ENCODE results near the gene KMT2C. TPM values are rescaled to one million over a fixed set of nuclear protein-coding genes. Genes with fewer than 3 reads are reported as not detected.
"Not testable (repeated sequence)": the region's sequence is repeated elsewhere in the genome, so short reads cannot be mapped to it uniquely, and the experiment has no call there.

KMT2C gene
- total and polyA plus RNA-seq, 10 of the 15 experiments (the other 5 are each of a cell fraction or from before 2014, with no cell fraction given) = 3.3 to 45.2 (median 19.2) TPM

DNA sequence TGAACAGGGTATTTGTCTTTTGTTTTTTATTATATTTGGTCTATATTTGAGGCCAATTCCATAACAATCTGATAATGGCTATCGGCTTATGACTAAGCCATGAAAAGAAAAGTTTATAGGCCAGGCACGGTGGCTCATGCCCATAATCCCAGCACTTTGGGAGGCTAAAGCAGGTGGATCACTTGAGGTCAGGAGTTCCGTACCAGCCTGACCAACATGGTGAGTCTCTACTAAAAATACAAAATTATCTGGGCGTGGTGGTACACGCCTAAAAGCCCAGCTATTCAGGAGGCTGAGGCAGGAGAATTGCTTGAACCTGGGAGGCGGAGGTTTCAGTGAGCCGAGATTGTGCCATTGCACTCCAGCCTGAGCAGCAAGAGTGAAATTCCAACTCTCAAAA is 227.0 kb downstream of the KMT2C start:
- H2AFZ ChIP-seq (ENCODE audit: control insufficient read depth, low read depth, low read length); in situ Hi-C loops (cut with MboI); CTCF ChIA-PET; DNase-seq (ENCODE audit: low read depth, low spot score); POLR2A ChIA-PET; RAD21 ChIA-PET (ENCODE audit: unreplicated experiment); intact Hi-C loops (cut with micrococcal nuclease; ENCODE audit: unreplicated experiment); H3K36me3 ChIP-seq (ENCODE audit: control insufficient read depth in 2 of 2, insufficient read depth in 2 of 2, low read length in 1 of 2); H3K79me2 ChIP-seq (ENCODE audit: control insufficient read depth, insufficient read depth, low read length); FAIRE-seq; H3K9ac ChIP-seq (ENCODE audit: control insufficient read depth, insufficient read depth, low read length); H3K4me2 ChIP-seq (ENCODE audit: control insufficient read depth, insufficient read depth); H3K27me3 ChIP-seq (replicated peaks in 1 of 2; ENCODE audit: control insufficient read depth in 2 of 2, insufficient read depth in 2 of 2, low read length in 1 of 2); H4K20me1 ChIP-seq (ENCODE audit: control insufficient read depth, insufficient read depth); ATAC-seq; H3K9me3 ChIP-seq (replicated peaks; ENCODE audit: control insufficient read depth, insufficient read depth, low read length); H3K27ac ChIP-seq (ENCODE audit: control insufficient read depth, insufficient read depth); SMC1A ChIA-PET (ENCODE audit: uncharacterized antibody, unreplicated experiment); H3K4me3 ChIP-seq; H3K4me1 ChIP-seq (ENCODE audit: control insufficient read depth, insufficient read depth, low read length); BruUV-seq (replicated peaks): not testable (repeated sequence)
- 97% methylated on average over 7 of the region's 7 CpGs for WGBS (ENCODE audit: insufficient coverage, insufficient replicate concordance, low lambda C conversion rate, missing lambda C conversion rate)

- H3K79me2 ChIP-seq (ENCODE audit: control insufficient read depth, insufficient read depth, low read length); H3K9me3 ChIP-seq (replicated peaks; ENCODE audit: control insufficient read depth, insufficient read depth, low read length); H3K4me3 ChIP-seq; H4K20me1 ChIP-seq (ENCODE audit: control insufficient read depth, insufficient read depth); H3K27me3 ChIP-seq (replicated peaks in 1 of 2; ENCODE audit: control insufficient read depth in 2 of 2, insufficient read depth in 2 of 2, low read length in 1 of 2); H3K36me3 ChIP-seq (ENCODE audit: control insufficient read depth in 2 of 2, insufficient read depth in 2 of 2, low read length in 1 of 2); intact Hi-C loops (cut with micrococcal nuclease; ENCODE audit: unreplicated experiment); ATAC-seq; H3K27ac ChIP-seq (ENCODE audit: control insufficient read depth, insufficient read depth); H3K9ac ChIP-seq (ENCODE audit: control insufficient read depth, insufficient read depth, low read length); BruUV-seq (replicated peaks); in situ Hi-C loops (cut with MboI); DNase-seq (ENCODE audit: low read depth, low spot score); CTCF ChIA-PET; RAD21 ChIA-PET (ENCODE audit: unreplicated experiment); FAIRE-seq; H3K4me2 ChIP-seq (ENCODE audit: control insufficient read depth, insufficient read depth); H3K4me1 ChIP-seq (ENCODE audit: control insufficient read depth, insufficient read depth, low read length); H2AFZ ChIP-seq (ENCODE audit: control insufficient read depth, low read depth, low read length): not testable (repeated sequence)
- ChIA-PET SMC1A (ENCODE audit: uncharacterized antibody, unreplicated experiment) (interaction anchor here (1.0 to 1.7 kb wide), 2 partner anchors 9 to 502 kb away, joined by 3 to 5 read pairs; no protein-coding TSS in a partner anchor), POLR2A (interaction anchor here (0.5 kb wide), 1 partner anchor 232 kb away, joined by 7 read pairs; no protein-coding TSS in a partner anchor)
These were observed 231.4 kb downstream of the KMT2C start for GRCh38 chr7:152204417-152204816.

Data from GM12878 (cell line).